NOMO-1 treated with dmso at 0.1 percent for 144 hours (cell line): ENCODE measurements around the gene SLC6A3.
"Not testable (repeated sequence)": the region's sequence is repeated elsewhere in the genome, so short reads cannot be mapped to it uniquely, and the experiment has no call there.

ENCODE experiments used
- DNase-seq: peaks from one replicate; lab custom pipeline; 2025; ENCODE audit not compliant: unreplicated experiment; lab: John Stamatoyannopoulos, UW

SLC6A3 gene

DNA sequence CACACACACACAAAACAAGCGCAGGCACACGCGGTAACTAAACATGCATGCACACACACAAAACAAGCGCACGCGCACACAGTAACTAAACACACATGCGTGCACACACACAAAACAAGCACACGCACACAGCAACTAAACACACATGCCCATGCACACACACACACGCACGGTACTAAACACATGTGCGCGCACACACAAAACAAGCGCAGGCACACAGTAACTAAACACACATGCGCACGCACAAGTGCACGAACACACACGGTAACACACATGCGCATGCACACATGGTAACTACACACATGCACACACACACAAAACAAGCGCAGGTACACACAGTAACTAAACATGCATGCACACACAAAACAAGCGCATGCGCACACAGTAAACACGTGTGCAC, 19.9 kb upstream of the SLC6A3 start:
- DNase-seq, result no peak

DNA sequence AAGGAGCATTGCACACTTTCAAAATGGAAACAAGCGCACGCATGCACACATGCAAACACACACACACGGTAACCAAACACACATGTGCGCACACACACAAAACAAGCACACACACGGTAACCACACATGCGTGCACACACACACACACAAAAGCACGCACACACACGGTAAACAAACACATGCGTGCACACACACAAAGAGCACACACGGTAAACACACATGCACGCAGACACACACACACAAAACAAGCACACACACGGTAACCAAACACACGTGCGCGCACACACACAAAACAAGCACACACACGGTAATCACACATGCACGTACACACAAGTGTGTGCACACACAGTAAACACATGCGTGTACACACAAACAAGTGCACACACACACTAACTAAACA, 19.3 kb upstream of the SLC6A3 start:
- no peak for DNase-seq

DNA sequence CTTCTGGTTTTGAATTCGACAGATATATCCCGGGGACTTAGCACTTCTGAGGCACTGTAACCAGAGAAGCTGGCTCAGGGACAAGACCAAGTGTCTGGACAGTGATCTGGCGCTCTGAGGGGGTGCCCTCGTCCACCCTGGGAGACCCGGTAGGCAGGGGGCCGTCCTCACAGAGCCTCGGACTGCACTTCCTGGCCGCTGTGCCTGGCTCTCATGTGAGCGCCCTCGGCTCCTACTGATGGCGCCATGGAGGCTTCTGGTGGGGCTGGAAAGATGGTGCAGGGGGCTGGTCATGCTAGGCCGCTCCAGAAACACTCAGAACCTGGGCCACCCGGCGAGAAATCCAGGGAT, 18.8 kb upstream of the SLC6A3 start:
- no peak for DNase-seq

DNA sequence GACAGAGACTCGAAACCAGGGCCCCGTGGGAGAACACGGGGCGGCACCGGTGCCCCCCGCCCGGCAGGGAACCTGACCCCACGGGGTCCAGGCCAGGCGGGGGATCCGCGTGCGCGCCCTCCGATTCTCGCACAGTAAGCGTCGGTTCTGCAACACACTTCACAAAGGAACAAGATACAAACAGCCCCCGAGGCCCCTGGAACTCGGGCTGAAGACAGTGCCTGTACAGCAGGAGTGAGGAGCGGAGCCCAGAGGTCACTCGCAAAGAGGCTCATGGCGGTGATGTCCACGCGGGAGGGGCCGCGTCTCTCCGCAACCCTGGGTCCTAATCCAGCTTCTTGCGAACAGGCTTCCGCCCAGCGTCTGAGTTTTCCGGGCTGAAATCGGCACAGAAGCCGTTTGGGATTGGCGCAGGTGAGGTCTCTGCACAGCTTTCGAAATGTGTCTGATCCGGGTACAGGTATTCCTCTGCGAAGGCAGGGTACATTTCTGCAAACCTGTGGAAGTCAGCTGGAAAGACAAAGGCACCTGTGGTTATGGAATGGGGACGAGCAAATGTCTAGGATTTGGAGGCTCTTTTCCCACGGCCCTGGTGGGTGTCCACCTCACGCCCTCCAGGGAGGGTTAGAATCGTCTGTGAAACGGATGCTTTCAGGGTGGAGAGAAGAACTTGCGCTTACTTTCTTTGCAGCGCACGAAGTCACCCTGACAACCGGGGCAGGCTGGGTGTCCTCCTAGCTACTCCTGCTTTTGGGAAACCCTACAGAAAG, 18.3 kb upstream of the SLC6A3 start:
- no peak for DNase-seq

DNA sequence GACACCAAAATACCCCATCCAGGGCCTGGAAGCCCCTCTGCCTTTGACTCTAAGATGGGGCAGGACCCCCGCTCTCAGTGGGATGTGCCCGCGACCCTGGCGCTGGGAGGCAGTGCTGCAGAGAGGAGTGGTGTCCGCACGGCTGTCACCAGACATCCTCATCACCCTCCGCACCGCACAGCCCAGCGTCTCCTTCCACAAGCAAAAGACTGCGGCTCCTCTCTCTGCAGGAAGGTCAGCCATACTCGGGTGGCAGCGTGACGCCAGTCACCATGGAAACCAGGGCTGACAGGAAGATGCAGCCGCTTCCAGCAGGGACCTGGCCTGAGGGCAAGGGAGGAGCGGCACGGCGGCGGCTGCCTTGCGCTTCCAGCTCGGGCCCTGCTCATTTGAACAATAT, 17.1 kb upstream of the SLC6A3 start:
- no peak for DNase-seq

DNA sequence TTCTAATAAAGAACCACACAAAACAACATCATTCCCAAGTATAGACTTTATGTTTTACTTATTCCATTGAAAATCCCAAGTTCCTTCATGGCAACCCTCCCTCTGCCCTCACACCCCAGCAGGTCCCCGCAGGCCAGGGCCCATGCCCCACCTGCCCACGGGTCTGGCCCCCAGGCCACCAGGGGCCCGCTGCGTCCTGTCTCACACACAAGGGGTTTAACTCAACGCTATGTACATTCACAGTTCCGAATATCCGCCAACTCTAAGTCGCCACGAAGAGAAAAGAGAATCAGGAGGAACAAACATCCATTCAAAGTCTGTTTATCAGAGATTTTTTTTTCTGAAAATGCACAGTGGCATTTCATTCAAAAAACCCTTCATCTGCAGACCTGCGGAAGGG, 16.2 kb upstream of the SLC6A3 start:
- DNase-seq, result no peak

DNA sequence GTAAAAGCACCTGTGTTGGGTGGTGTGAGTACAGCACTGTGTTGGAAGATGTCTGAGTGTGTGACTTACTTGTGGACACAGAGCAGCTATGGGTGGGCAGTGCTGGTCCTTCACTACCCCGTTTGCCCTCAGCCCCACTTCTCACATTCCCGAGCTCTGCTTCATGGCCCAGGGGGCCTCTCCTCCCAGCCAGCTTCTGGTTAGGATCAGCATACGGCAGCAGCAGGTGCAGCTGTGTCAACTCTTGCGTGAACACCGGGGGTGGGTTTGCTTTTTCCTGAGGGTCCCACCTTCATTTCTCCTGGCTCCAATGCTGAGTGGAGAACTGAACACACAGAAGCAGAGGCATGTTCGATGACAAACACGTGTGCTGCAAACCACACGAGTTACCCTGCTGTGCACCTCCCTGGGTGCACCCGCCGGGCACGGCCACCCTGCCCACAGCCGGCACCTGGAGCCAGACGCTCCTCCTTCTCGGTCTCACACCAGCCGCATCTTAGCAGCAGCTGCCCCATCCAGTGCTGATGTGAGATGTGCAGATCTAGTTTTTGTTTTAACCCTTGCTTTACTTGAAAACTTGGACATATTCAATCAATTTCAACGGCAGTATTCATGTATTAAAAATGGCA, 14.9 kb upstream of the SLC6A3 start:
- DNase-seq, result no peak

DNA sequence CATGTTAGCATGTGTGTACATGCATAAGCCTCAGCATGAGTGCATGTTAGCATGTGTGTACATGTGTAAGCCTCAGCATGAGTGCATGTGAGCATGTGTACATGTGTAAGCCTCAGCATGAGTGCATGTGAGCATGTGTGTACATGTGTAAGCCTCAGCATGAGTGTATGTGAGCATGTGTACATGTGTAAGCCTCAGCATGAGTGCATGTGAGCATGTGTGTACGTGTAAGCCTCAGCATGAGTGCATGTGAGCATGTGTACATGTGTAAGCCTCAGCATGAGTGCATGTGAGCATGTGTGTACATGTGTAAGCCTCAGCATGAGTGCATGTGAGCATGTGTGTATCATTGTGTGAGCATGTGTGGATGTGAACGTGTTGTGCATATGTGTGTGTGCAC, 14.2 kb upstream of the SLC6A3 start:
- not testable (repeated sequence) for DNase-seq

DNA sequence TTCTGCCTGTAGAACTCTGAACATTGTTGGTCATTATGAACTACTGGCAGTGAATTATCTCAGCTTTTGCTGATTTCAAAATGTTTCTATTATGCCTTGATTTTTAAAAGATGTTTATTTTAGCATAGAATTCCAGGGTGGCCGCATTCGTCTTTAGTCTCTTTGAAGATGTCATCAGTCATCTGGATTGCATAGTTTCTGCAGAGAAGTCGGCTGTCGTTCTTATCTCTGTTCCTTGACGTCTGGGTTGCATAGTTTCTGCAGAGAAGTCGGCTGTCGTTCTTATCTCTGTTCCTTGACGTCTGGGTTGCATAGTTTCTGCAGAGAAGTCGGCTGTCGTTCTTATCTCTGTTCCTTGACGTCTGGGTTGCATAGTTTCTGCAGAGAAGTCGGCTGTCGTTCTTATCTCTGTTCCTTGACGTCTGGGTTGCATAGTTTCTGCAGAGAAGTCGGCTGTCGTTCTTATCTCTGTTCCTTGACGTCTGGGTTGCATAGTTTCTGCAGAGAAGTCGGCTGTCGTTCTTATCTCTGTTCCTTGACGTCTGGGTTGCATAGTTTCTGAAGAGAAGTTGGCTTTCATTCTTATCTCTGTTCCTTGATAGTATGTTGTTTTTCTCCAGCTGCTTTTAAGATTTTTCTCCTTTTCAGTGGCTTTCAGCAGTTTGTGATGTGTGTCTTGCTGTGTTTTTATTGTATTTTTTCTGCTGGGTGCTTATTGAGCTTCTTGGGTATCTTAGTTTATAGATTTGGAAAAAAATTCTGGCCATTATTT, 11.1 kb upstream of the SLC6A3 start:
- DNase-seq, result not testable (repeated sequence)

DNA sequence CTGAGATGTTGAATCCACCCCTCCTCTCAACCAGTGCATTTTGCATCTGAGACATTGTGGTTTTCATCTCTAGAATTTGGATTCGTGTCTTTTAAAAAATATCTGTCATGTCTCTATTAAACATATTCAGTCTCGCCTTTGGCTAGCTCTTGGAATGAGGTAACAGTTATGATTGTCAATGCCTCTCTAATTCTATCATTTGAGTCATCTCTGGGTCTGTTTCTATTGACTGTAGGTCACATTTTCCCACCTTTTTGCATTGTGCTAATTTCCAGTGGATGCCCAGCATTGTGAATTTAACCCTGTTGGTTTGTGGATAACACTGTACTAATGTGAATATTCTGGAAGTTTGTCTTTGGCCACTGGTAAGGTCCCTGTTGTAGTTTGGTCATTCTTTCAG, 8.4 kb upstream of the SLC6A3 start:
- no peak for DNase-seq

DNA sequence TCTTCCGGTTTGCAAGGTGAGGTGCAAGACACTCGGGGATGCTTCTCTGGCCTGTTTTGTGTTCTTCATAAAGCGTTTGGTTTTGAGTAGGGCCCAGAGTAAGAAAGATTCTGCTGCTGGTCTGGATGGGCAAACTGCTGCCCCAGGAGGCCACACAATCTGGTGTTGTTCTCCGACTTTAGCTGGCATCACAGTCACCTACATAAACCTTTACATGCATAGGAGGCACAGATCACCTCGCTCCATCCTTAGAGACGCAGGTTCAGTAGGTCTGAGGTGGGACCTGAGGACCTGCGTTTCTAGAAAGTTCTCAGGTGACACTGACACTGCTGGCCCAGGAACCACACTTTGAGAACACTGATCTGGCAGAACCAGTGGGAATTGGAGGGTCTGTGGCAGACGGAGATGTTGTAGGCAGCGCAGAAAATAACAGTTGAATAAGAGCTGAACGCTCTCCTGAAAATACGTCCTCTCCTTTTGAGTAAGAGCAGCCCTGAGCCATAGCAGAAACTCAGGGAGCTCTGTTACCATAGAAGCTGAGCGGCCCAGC, 3.9 kb upstream of the SLC6A3 start:
- DNase-seq, result no peak

DNA sequence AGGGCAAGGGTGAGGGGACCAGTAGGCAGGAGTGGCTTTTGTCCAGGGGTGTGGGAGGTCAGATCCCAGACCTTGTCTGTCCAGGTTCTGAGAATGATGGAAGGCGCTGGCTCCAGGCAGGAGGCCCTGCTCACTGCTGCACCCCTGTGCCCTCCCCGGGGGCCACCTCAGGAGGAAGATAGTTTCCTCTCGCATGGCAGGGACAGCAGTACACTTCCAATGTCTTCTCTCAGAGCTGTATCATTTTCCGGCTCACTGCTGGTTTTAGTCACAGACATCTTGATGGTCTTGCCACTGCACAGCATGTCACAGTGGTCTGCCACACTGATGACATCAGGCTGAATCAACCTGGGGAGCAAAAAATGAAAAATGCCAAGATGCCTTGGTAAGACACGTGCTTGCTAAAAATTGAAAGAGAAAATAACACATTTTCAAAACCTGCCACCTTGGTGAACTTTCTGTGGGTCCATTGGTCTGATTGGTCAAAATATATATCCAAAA, 3.3 kb upstream of the SLC6A3 start:
- no peak for DNase-seq

DNA sequence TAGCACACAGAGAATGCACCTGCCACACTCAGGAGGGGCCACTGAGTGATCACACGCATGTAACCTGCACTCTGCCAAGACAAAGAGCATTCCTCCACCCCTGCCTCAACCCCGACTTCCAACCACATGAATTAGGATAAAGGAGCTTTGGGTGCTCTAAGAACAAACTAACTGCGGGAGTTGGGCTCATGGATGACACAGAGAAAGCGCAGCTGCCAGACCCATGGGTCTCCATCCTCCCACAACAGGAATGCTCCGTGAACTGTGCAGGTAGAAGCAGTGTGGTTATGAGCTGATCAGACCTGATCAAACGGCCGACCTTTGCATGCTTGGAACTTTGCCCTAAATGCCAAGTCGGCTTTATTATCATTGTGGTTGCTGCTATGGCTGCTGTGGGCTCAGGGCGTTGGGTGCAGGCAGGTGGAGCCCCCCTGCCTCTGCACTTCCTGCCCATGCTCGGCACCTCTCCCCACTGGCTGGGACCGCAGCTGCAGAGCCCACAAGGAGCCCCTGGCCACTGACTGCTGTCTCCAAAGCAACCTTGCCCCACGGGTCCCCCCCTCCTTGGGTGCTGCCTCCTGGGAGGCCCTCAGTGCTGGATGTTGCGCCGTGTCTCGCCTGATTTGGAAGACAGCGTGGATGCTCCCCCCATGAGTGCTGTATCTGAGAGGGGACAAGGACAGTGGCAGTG, 2.6 kb upstream of the SLC6A3 start:
- DNase-seq, result no peak

DNA sequence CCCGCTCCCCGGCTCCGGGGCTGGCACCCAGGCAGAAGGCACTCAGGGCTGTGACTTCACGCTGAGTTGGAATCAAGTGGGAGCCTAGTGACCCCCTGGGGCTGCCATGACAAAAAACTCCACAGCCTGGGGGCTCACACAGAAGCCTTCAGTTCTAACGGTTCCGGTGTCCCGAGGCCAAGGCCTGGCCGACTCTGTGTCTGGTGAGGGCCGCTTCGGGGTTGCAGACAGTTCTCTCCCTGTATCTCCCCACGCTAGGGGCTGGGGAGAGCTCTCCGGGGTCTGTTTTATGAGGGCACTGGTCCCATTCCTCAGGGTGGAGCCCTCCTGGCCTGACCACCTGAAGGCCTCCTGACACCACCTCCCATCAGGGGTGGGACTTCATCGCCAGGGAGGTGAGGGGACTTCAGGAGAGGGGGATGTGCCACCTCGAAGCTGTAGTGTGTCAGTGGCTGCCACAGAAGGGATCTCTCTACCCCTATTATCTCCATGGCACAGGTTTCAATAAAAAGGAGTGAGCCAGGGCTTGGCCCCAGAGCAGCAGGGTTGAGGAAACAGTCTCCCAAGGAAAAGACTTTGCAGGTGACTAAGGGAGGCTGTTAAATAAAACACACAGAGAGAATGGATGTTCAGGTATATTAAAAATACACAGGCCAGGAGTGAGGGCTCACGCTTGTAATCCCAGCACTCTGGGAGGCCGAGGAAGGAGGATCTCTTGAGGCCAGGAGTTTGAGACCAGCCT, 1.5 kb upstream of the SLC6A3 start:
- DNase-seq, result no peak

DNA sequence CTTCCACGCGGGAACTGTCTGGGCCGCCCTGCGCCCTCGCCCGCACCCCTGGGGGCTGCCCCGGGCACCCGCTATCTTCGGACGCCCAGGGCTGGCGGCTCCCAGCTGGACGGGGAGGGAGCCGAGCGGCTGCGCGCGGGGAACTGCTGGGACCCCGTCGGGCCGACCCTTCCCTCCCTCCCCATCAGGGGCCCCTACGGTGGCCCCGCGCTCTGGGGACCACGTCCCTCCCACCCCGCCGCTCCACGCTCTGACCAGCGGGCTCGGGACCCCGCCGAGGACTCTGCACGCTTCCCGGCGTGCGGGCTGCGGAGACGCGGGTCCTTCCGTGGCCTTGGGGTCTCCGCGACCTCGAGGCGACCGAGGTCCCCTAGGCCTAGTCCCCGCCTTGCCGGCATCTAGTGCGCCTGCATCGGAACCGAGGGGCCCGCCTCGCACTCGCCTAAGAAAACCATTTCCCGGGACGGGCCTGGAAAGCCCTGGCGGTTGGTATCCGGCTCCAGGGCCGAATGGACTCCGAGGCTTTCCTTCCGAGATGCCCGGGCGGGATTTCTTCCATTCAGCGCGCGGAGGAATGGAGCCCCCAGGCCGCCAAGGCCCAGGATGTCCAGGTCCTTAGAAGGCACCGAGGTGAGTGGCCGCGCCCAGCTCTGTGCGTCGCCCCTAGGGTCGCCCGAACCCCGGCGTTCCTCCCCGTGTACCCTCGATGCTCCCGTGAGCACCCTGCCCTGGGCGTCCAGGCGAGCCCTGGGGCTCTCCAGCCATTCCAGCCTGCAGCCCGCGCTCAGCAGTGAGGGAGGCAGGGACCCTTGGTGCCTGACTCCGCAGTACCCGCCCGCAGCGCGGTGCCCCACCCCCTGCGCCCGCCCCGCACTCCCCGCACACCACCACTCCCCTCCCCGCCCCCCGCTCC, 705 bp upstream of the SLC6A3 start:
- DNase-seq, result no peak

DNA sequence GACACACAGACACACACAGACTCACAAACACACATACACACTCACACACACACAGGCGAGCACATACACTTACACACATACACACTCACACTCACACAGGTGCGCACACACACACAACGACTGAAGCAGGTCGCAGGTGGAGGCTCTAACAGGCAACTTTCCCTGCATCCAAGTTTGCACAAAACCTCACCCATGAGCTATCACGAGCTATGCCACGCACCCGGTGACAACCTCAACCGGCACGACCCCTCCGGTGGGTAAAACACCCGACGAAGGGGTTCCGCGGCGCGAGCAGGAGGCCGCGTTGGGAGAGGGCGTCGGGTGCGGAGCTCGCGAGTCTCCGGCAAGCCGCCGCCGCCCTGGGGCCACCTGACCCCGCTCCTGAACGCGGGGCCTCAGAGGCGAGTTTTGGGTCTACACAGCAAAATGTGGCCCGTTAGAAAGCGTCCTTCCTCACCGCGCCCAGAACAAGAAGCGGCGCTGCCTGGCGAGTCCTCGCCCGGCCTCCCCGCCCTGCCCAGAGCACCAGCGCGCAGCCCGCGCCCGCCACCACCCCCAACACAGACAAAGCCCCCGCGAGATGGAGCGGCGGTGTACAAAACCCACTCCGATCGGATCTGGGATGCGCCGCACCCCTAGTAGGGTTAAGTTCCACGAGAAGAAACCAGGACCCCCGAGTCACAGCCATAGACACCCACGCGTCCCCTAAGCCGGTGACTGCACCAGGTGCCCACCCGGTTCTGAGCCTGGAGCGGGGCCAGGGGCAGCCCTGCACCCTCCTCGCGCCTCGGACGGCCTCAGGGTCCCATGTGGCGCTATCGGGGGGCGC, 665 bp downstream of the SLC6A3 start:
- DNase-seq, result no peak

DNA sequence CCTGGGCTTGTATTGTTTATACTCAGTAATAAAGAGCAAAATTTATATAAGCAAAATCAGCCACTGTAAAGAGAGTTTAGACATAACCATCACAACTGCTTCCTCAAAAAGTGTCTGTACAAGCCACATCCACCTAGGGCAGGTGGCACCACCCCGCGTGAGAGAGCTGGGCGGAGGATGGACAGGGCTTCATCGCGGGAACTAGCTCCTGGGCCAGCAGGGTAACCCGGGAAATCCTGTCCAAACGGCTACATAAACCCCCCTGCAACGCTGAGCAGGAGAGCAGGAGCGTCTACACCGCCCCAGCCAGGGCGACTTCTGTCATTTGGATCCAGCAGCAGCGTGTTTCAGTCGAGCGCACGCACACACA, 1.3 kb downstream of the SLC6A3 start:
- no peak for DNase-seq

DNA sequence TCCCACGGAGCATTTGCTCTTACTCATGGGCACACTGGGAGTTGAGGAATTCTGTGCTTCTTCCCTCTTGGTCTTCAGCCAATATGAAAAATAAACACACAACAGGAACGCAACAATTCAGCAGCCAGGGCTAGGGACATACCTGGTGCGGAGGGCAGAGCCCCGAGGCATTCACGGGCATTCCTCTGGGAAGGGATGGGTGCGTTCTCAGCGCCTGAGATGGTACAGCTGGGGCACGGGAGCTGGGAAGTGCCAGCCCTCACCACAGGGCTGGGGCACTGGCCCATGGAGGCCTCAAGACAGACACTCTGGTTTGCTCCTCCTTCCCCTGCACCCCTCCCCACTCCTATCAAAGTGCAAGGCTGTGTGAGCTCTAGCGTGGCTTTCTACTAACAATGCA, 2.1 kb downstream of the SLC6A3 start:
- DNase-seq, result no peak
